ENCODE measurements around the gene TSNAX.
"Not testable (repeated sequence)": the region's sequence is repeated elsewhere in the genome, so short reads cannot be mapped to it uniquely, and the experiment has no call there.

The TSNAX gene, protein sequence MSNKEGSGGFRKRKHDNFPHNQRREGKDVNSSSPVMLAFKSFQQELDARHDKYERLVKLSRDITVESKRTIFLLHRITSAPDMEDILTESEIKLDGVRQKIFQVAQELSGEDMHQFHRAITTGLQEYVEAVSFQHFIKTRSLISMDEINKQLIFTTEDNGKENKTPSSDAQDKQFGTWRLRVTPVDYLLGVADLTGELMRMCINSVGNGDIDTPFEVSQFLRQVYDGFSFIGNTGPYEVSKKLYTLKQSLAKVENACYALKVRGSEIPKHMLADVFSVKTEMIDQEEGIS

DNA sequence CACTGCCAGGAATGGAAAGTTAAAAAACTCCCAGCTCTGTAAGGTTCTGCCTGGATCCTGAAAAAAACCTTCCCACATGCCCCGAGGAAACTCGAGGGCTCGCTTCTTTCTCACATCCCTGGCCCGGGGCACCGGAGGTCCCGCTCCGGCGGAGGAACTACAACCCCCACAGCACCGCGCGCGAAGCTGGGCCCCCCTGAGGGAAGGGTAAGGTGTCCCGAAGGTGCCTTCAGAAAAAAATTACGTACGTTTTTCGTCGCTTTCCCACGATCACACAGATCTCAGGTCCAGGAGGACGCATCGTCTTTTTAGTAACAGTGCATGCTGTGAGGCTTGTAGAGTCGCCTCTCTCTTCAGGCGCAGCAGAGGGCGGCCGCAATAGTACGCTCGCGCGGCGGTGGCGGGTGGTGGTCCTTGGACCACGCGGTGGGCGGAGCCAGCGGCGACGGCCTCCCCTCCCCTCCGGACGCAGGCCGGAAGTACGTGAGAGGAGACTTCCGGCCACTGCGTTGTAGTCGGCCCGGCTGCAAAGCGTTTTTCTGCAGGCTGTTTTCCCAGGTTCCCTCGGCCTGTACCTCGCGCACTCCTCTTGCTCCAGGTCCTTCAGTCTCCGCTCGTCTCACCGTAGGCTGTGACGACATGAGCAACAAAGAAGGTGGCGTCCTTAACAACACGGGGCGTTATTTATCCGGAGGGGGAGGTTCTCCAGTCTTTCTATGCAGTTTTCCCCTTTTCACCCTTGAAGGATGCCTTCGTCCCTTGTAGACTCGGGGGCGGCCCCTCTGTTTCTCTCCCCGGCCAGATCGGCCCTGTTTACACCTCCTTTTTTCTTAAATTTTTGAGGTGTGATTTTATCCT is at the start of gene TSNAX:
TSS of gene TSNAX (plus strand) at position 498 of the 858 bp plus-strand sequence. CDS start at position 640, 142 bp downstream.
- DNase-seq (ENCODE audit: low read depth in 1 of 2, low spot score in 1 of 2) = peak; percentile 83 to 84

DNA sequence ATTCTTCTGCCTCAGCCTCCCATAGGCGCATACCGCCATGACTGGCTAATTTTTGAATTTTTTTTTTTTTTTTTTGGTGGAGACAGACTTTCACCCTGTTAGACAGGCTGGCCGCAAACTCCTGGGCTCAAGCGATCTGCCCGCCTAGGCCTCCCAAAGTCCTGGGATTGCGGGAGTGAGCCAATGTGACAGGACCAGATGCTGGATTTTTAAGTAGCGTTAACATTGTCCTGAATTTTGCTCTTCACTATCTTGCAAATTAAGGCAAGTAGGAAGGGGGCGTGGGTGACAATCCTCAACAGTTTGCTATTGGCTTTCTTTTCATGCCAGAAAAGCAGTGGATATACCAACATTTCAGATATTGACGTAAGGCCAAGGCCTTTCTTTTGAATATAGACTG is 49.7 kb upstream of the TSNAX start:
- no peak for DNase-seq (ENCODE audit: low read depth in 1 of 2, low spot score in 1 of 2)

DNA sequence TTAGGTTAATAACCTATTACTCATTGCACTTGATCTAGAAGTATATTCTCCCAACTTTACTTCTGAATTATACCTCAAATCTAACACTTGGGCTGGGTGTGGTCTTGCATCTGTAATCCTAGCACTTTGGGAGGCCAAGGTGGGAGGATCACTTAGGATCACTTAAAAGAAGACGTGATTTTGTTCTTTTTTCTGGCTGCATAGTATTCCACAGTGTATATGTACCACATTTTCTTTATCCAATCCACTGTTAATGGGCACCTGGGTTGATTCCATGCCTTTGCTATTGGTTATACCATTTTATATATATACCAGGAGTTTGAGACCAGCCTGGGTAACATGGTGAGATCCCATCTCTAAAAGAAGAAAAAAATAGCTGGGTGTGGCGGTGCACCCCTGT is 48.5 kb upstream of the TSNAX start:
- no peak for DNase-seq (ENCODE audit: low read depth in 1 of 2, low spot score in 1 of 2)

DNA sequence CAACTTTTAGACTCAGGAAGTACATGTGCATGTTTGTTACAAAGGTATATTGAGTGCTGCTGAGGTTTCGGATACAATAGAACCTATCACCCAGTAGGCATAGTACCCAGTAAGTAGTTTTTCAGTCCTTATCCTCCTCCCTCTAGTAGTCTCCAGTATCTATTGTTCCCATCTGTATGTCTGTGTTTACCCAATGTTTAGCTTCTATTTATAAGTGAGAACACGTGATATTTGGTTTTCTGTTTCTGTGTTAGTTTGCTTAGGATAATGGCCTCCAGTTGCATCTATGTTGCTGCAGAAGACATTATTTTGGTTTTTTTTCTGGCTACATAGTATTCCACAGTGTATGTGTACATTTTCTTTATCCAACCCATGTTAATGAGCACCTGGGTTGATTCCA is 47.2 kb upstream of the TSNAX start:
- DNase-seq (ENCODE audit: low read depth in 1 of 2, low spot score in 1 of 2) = no peak

DNA sequence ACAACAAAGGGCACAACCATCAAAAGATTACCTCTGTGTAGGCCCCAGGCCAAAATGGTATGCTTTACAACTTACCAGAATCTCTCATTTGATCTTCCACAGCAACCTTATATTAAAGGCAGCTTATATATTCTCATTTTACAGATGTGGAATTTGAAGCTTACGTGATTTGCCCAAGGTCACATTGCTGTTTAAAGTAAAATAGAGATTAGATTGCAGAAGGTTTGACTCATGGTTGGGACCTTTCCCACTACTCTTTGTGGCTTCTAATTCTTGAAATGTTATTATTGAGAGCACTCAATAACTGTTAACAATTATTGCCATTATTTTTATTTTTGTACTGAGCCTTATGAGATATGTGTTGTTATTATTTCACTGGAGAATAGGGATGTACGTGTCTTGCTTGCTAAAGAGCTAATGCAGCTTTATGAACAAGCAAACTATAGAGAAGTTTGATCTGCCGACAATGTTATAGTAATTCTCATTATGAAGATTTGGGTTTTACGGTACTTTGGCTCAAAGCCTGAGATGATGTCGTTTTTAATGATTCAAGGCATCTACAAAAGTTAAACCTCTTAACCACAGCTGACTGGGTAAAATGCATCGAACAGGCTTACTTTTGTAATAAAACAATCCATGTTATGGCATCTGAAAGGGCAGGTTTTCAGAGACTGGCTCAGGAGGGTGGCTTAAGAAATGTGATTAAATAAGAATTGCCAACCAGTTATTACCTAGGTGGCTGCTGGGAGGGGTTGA is 43.3 kb upstream of the TSNAX start:
- DNase-seq (ENCODE audit: low read depth in 1 of 2, low spot score in 1 of 2) = no peak

DNA sequence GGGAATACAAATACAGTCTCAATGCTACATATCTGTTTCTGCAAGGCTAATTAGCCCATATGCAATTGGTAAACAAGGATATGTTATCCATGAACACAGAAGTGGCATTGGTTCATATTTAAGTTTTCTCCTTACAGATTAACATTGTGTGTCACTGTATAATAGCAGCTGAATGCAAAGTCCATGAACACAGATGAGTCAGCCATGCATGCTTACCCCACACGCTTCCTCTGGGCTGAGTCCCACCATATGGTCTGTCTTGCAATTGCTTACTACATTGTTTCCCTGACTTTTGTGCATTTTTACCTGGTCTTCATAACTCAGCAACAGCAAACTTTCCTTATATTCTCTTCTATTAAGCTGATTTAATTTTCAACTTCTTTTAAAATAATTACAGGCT is 41.5 kb upstream of the TSNAX start:
- DNase-seq (ENCODE audit: low read depth in 1 of 2, low spot score in 1 of 2) = no peak

DNA sequence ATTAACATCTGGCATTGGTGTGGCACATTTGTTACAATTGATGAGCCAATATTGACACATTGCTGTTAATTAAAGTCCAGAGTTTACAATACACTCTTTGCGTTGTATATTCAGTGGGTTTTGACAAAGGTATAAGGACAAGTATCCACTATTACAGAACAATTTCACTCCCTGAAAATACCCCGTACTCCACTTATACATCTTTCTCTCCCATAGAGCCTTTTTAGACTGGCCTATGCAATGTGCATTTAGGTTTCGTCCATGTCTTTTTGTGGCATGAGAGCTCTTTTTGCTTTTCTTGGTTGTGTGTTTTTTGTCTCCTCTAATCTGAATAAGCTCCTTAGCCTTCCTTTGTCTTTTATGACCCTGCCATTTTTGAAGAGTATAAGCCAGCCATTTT is 40.6 kb upstream of the TSNAX start:
- DNase-seq (ENCODE audit: low read depth in 1 of 2, low spot score in 1 of 2) = no peak

DNA sequence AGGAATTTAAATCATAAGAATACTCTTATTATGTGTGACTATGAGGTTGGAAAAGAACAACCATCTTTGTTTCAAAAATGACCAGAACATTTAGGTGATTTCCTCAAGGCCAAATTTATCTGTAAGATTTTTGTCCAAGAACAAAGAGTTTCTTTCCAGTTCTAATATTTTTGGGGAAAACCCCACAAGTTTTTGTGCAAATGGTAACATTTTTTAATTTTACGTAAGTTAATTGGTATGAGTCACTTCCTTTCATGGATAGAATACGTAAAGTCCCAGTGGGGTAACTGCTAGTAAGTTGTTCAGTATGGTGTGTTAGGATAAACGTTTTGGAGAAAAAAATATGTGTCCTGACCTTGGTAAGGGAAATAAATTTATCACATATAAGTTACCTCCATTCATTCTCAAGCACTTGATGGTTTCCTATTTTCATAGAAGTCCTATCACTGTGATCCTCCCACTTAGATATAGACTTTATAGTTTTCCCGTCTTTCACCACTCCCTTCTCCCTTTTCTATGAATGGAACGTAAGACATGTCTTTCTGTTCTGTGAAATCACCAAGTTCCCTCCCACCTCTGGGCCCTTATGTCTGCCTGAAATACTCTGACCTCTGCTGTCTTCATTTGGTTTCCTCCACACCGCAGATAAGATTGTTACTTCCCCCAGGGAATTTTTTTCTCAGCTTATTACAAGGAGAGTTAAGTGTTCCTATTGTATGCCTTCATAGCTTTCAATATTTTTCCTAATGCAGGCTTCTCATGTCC is 34.9 kb upstream of the TSNAX start:
- no peak for DNase-seq (ENCODE audit: low read depth in 1 of 2, low spot score in 1 of 2)

DNA sequence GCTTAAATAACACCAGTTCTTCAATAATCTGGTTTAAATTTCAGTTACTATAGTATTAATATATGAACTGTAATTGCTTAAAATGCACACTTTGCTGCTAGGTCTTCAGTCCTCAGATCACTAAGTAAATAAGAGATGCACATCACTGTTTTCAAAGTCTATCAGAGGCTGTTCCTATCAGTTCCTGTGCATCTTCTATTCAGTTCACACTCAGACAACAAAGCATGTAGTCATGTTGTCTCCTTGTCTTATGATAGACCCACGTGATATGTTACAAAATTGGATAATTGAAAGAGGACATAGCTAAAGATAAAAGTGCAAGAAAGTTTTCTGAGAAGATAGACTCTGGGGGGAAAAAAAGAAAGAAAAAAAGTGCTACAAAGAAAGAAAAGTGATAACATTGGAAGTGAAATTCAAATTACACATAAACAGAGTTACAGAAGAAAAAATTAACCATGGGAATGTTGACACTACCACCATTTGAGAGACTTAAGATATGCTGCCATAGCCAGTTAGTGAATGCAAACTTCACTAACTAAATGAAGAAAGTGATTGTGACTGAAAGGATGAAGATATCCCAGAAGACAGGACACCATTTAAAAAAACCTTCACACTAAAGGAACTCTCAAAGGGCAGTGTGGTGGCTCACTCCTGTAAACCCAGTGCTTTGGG is 33.9 kb upstream of the TSNAX start:
- DNase-seq (ENCODE audit: low read depth in 1 of 2, low spot score in 1 of 2) = no peak

DNA sequence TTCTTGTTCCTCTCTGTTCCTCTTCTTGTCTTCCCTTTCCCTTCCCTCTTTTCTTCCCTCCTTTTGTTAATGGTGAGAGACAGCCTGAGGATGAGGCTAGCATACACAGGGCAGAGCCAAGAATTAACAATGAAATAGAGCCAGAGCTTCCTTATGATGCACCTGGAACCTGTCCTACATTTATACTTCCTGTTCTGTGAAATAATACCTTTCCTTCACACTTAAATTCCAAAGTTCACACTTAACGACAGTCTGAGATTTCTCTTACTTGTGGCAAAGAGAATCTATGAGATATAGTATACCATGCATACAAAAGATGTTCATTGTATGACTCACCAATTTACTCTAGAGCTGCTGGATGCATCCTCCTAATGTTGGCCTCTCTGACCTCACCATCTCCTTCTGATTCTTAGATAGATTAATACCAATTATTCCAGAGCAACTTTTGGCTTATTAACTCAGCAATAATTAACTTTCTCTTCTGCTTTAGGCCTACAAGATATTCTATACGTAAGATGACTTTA is 30.8 kb upstream of the TSNAX start:
- DNase-seq (ENCODE audit: low read depth in 1 of 2, low spot score in 1 of 2) = no peak

DNA sequence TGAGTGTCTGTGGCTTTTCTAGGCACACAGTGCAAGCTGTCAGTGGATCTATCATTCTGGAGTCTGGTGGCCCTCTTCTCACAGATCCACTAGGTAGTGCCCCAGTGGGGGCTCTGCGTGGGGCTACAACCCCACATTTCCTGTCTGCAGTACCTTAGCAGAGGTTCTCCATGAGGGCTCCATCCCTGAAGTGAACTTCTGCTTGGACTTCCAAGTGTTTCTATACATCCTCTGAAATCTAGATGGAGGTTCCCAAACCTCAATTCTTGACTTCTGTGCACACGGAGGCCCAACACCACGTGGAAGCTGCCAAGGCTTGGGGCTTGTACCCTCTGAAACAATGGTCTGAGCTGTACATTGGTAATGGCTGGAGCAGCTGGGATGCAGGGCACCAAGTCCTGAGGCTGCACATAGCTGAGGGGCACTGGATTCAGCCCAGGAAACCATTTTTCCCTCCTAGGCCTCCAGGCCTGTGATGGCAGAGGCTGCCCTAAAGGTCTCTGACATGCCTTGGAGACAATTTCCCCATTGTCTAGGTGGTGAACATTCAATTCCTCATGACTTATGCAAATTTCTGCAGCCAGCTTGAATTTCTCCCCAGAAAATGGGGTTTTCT is 29.2 kb upstream of the TSNAX start:
- no peak for DNase-seq (ENCODE audit: low read depth in 1 of 2, low spot score in 1 of 2)

DNA sequence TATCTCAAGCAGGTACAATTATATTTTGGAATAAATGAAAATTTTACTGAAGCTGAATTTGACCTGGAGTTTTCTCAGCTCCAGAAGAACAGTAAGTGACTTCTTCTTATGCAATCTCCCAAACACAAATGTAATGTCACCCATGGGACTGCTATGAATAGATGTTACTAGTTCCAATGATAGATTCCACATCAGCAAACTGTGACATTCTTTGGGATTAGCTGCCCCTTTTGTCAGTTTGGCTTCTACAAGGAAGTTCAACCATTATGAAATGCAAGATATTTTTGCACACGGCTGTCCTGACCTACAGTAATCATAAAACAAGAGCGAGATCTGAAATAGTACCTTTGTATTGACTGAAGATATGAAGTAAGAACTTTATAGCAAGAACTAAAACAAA is 27.8 kb upstream of the TSNAX start:
- DNase-seq (ENCODE audit: low read depth in 1 of 2, low spot score in 1 of 2) = no peak

DNA sequence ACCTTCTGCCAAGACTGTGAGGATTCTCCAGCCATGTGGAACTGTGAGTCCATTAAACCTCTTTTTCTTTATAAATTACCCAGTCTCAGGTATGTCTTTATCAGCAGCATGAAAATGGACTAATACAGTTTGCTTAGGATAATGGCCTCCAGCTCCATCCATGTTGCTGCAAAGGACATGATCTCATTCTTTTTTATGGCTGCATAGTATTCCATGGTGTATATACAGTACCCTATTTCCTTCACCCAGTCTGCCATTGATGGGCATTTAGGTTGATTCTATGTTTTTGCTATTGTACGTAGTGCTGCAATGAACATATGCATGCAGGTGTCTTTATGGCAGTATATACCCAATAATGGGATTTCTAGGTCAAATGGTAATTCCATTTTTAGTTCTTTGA is 25.3 kb upstream of the TSNAX start:
- DNase-seq (ENCODE audit: low read depth in 1 of 2, low spot score in 1 of 2) = not testable (repeated sequence)

DNA sequence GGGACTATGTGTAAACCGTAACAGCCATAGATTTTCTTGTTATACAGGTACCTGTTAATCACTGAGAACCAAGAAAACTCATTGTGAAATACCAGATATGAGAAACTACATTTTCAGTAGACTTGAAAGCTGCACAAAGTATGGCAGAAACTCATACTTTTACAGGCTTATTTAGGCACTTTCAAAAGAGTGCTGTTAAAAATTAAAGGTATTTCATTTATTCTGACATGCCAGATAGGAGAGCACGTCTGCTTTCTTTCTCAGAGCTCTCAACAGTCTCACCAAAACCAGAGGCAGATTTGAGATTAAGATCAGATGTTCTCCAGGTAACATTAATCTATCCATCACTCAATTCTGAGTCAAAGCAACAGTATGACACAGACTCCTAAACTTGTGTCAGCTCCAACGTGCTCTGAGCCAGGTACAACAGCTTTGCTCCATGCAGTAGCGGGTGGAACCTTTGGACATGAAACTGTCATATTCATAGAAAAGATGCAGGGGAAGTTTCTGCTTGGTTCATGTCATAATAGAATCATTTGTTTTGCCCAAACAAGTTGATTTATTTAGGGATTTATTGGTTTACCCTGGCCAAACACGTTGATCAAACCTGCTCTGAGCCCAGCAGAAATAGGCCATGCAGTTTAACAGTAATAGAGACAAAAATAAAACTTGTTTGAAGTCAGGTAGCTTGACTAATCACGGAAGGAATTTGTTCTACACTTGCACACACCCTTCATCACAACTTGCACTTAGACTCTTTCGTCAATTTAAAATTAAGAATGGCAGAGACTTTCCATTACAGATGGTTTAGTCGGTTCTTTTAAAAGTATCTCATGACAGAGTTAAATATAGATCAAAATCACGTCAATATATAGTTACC is 20.8 kb upstream of the TSNAX start:
- no peak for DNase-seq (ENCODE audit: low read depth in 1 of 2, low spot score in 1 of 2)

DNA sequence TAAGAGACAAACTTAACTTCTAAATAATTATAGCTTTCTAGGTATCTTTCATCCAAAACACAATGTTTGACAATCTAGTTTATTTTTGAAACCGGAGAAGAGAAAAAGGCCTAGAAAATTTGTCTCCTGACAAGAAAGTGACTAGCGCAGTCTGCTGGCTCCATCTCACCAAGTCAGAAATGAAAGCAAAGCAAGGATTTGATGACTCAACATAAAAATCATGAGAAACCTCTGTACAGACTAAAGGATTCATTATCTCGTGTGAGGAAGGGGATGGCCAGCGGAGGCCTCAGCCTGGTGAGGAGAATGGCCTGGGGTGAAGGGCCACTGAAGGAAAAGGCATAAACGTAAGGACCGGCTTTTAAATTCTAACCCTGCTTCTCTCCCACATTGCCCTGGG is 20.0 kb upstream of the TSNAX start:
- DNase-seq (ENCODE audit: low read depth in 1 of 2, low spot score in 1 of 2) = no peak

DNA sequence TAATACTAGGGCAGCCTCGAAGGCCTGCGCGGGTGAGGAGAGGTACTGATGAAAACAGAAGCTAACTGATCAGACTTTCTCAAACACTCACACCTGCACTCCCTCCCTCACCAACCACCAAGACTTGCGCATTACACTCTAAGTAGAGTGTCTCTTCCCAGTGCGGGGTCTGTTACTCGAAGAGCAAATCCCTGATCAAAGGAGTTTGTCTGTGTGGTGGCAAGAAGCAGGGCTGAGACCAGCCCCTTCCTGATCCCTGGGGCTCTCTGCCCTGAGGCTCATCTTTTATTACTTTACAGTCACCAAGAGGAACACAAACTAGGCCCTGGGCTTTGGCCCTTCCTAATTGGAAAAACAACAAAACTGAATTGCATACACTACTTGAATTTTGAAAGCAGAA is 19.5 kb upstream of the TSNAX start:
- no peak for DNase-seq (ENCODE audit: low read depth in 1 of 2, low spot score in 1 of 2)

DNA sequence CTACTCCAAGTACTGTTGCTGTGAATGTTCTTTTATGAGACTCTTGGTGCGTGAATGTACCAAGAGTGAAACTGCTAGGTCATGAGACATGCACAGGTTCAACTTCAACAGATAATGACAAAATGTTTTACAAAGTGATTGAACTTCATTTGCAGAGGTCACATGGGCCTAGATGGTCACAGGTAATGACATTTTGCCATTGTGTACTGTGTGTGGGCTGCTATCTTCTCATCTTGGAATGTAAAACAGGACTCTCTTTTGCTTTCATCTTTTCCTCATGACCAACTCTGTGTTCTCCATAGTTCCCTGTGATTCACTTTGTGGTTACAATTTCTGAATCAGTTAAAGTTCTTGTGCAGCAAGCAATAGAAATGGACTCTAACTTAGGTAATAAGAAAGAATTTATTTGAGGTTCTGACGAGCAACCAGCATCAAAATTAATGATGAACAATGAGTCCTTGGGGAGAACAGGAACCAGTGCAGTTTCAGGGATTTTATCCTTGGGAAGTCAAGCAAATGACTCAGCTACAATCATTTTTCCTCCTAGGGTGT is 16.2 kb upstream of the TSNAX start:
- no peak for DNase-seq (ENCODE audit: low read depth in 1 of 2, low spot score in 1 of 2)

DNA sequence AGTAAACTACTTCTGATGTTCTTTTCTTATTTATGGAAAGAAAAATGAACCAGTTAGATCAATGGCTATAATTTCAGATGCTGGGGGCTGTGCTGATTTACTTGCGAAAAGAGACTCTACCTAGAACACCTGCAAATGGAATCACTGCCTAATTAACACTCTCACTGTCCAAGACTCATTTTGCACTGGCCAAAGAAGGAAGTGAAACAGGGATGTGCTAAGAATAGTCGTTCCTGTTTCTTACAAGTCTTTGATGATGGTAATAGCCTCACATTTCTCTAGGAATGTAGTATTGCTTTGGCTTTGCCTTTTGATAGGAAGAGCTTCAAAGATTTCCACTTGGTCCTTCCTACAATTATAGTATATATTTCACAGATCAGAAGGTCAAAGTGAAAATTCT is 12.7 kb upstream of the TSNAX start:
- DNase-seq (ENCODE audit: low read depth in 1 of 2, low spot score in 1 of 2) = no peak

DNA sequence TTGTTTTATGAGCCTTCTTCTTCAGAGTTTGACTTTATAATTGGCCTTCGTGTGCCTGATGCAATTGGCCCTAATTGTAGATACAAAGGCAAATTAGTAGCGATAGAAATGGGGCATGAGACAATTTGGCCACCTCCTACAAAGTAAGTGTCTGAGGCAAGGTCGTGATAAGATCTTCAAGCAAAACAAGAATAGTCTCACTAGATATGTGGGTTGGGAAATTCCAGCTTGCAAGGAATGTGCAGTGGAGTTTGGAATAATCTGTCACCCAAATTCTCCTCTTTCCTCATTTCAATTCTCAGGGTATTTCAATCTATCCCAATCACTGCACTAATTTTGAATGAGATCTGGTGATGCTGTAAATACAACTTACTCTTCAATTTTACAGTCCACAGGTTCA is 11.4 kb upstream of the TSNAX start:
- no peak for DNase-seq (ENCODE audit: low read depth in 1 of 2, low spot score in 1 of 2)
